ENCODE results near the gene PMM1.
A peak's percentile ranks its signal among the peaks of the same experiment; 100 is the strongest.

Gene PMM1

DNA sequence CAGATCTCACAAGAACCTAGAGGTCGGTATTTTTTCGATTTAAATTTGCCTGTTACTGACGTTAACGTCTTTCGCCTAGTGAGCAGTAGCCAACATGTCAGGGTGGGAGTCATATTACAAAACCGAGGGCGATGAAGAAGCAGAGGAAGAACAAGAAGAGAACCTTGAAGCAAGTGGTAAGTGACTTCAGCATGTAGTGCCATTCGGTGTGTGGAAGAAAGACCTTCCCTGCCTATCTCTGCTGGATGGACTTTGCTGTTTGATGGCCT, 32.2 kb upstream of the PMM1 start:
- TF ChIP-seq, protein P1, sequence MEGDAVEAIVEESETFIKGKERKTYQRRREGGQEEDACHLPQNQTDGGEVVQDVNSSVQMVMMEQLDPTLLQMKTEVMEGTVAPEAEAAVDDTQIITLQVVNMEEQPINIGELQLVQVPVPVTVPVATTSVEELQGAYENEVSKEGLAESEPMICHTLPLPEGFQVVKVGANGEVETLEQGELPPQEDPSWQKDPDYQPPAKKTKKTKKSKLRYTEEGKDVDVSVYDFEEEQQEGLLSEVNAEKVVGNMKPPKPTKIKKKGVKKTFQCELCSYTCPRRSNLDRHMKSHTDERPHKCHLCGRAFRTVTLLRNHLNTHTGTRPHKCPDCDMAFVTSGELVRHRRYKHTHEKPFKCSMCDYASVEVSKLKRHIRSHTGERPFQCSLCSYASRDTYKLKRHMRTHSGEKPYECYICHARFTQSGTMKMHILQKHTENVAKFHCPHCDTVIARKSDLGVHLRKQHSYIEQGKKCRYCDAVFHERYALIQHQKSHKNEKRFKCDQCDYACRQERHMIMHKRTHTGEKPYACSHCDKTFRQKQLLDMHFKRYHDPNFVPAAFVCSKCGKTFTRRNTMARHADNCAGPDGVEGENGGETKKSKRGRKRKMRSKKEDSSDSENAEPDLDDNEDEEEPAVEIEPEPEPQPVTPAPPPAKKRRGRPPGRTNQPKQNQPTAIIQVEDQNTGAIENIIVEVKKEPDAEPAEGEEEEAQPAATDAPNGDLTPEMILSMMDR (IDR thresholded peaks at IDR 0.05; ENCODE audit: control insufficient read depth, insufficient read depth, low read depth, low read length, missing control alignments), result no peak
- no peak for DNase-seq (ENCODE audit: low read depth)
- peak overlapping the region; percentile 99 for H3K4me3 ChIP-seq (ENCODE audit: control insufficient read depth, low read depth, low read length)

GRCh38 chr22:41621099-41621910, 31.7 kb upstream of the PMM1 start, which contains the start of gene XRCC6:
TSS of gene XRCC6 (plus strand) at chr22:41621295. CDS start at chr22:41622005, 710 bp downstream.
- H3K4me3 ChIP-seq (ENCODE audit: control insufficient read depth, low read depth, low read length), result peak within 1 kb of the TSS; percentile 99
- TF ChIP-seq, protein P1 (IDR thresholded peaks at IDR 0.05; ENCODE audit: control insufficient read depth, insufficient read depth, low read depth, low read length, missing control alignments), result no peak

GRCh38 chr22:41620589-41621098, 31.0 kb upstream of the PMM1 start, which contains the start of gene DESI1:
TSS of gene DESI1 (minus strand) at chr22:41621043. CDS start at chr22:41620839, 204 bp downstream.
- no peak for DNase-seq (ENCODE audit: low read depth)
- H3K4me3 ChIP-seq (ENCODE audit: control insufficient read depth, low read depth, low read length), result peak within 1 kb of the TSS; percentile 99
- TF ChIP-seq, protein P1 (IDR thresholded peaks at IDR 0.05; ENCODE audit: control insufficient read depth, insufficient read depth, low read depth, low read length, missing control alignments), result no peak

More at GRCh38 chr22:41621099-41621910, 31.7 kb upstream of the PMM1 start, which contains the start of gene XRCC6:
- peak; percentile 99 for DNase-seq (ENCODE audit: low read depth)

DNA sequence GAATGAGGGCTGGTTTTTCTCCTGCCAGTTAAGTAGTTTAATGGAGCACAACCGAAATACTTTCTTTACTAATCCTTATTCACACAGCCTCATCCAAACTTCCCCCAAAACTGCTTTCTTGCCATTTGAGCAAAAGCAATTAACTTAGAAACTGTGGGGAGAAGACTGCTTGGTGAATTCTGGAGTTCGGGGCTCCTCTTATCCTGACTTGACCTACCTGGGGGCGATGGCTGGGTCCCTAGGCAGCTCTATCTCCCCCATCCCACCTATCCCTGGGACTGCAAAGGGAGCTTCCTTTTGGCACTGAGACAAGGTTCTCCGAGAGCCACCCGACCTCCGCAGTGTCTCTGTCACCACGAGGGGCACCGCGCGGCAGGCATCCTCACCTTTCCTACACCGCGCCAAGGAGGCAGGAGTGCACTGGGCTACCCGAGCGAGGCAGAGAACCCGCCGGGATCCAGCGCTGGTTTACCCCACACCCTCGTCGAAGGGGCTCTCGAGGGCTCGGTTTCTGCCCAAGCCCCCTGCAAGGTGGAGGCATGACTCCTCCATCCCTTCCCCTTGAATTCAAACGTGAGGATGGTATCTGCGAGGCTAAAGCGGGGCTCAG, 30.4 kb upstream of the PMM1 start:
- peak overlapping the region; percentile 99 for H3K4me3 ChIP-seq (ENCODE audit: control insufficient read depth, low read depth, low read length)
- TF ChIP-seq, protein P1 (IDR thresholded peaks at IDR 0.05; ENCODE audit: control insufficient read depth, insufficient read depth, low read depth, low read length, missing control alignments), result peak; percentile 7
- DNase-seq (ENCODE audit: low read depth), result no peak

DNA sequence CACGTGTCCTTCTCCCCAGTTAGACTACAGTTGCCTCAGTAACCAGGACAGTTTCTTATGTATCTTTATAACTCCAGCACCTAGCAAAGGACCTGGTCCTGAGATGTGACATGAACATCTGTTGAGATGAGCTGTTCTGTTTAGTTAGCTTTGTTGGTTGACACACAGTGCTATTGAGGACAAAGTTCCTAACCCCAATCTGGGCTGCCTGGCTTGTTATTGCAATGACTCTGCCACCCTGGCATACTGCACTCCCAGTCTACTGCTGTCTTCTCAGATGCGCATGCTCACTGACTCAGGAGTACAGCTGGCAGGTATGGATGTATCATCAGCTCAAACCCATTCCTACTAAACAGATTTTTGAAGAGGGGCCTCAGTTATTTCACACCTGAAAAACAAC, 23.8 kb upstream of the PMM1 start:
- DNase-seq (ENCODE audit: low read depth), result no peak
- TF ChIP-seq, protein P1 (IDR thresholded peaks at IDR 0.05; ENCODE audit: control insufficient read depth, insufficient read depth, low read depth, low read length, missing control alignments), result no peak
- H3K4me3 ChIP-seq (ENCODE audit: control insufficient read depth, low read depth, low read length), result no peak overlapping the region

DNA sequence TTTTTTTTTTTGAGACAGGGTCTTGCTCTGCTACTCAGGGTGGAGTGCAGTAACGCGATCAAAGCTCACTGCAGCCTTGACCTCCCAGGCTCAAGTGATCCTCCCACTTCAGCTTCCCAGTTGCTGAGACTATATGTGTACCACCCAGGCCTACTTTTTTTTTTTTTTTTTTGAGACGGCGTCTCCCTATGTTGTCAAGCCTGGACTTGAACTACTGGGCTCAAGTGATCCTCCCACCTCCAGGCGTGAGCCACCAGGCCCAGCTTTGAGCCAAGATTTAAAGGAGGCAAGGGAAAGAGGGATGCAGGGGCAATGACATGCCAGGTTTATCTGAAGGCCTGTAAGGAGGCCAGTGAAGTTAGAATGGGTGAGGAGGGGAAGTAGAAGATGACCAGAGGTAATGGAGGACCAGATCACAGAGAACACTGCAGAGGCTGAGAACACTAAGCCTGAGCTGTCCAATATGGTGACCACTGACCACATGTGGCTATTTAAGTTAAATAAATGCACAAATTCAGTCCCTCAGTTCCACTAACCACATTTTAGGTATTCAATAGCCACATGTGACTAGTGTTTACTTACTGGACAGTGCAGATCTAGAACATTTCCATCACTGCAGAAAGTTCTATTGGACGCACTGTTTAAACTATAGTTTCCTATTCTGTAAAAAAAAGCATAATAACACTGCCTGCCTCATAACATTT, 23.1 kb upstream of the PMM1 start:
- no peak overlapping the region for H3K4me3 ChIP-seq (ENCODE audit: control insufficient read depth, low read depth, low read length)
- DNase-seq (ENCODE audit: low read depth), result no peak
- TF ChIP-seq, protein P1 (IDR thresholded peaks at IDR 0.05; ENCODE audit: control insufficient read depth, insufficient read depth, low read depth, low read length, missing control alignments), result no peak
